GM12891 (cell line): ENCODE measurements around the gene WNT9A.
"Not testable (repeated sequence)": the region's sequence is repeated elsewhere in the genome, so short reads cannot be mapped to it uniquely, and the experiment has no call there.

Experiments
- DNase-seq: peaks from one replicate; pipeline ENCODE4 v3.0.0; 2011; ENCODE audit warnings: low spot score; ENCODE audit not compliant: insufficient read length
- FAIRE-seq: peaks from 2 replicates; lab custom pipeline; 2011; peaks lifted over from hg19 to GRCh38; lab: Jason Lieb, UNC
- PAX5 ChIP-seq: IDR thresholded peaks from 2 replicates; pipeline ENCODE4 v1.6.1; 2011; ENCODE audit warnings: low read length, moderate library complexity, mild to moderate bottlenecking; ENCODE audit not compliant: insufficient read depth, severe bottlenecking
- POLR2A ChIP-seq: IDR thresholded peaks from 2 replicates; pipeline ENCODE4 v1.6.1; 2011; ENCODE audit warnings: low read depth, low read length, control low read depth
- POLR2AphosphoS5 ChIP-seq: IDR thresholded peaks from 2 replicates; pipeline ENCODE4 v1.6.1; 2011; ENCODE audit warnings: low read depth, low read length, control low read depth
- POU2F2 ChIP-seq: IDR thresholded peaks from 2 replicates; pipeline ENCODE4 v1.6.1; 2011; ENCODE audit warnings: low read depth, mild to moderate bottlenecking, control low read depth, low read length, moderate library complexity
- SPI1 ChIP-seq: IDR thresholded peaks from 2 replicates; pipeline ENCODE4 v1.6.1; 2011; ENCODE audit warnings: low read depth, low read length, control low read depth
- TAF1 ChIP-seq: IDR thresholded peaks from 2 replicates; pipeline ENCODE4 v1.6.1; 2011; ENCODE audit warnings: low read depth, low read length, control low read depth

Gene WNT9A

GRCh38 chr1:227915564-227916553 lies 31.9 kb downstream of the WNT9A start:
- no peak for FAIRE-seq
- no peak for TF ChIP-seq POLR2AphosphoS5
- TF ChIP-seq TAF1 = no peak
- TF ChIP-seq POU2F2 = no peak
- no peak for TF ChIP-seq POLR2A
- TF ChIP-seq PAX5 = no peak
- TF ChIP-seq SPI1 = no peak
- no peak for DNase-seq

GRCh38 chr1:227914801-227915563 lies 32.8 kb downstream of the WNT9A start:
- TF ChIP-seq POU2F2 (no peak), POLR2AphosphoS5 (no peak), PAX5 (no peak), POLR2A (no peak), TAF1 (no peak), SPI1 (no peak)
- DNase-seq (no peak), FAIRE-seq (no peak)

GRCh38 chr1:227913764-227914721 lies 33.7 kb downstream of the WNT9A start:
- TF ChIP-seq POLR2AphosphoS5 = no peak
- TF ChIP-seq POLR2A = no peak
- TF ChIP-seq PAX5 = no peak
- TF ChIP-seq TAF1 = no peak
- no peak for TF ChIP-seq SPI1
- TF ChIP-seq POU2F2 = no peak
- DNase-seq (no peak), FAIRE-seq (no peak)

- DNase-seq (no peak), FAIRE-seq (no peak)
- TF ChIP-seq POLR2AphosphoS5 (no peak), POLR2A (no peak), SPI1 (no peak), TAF1 (no peak), POU2F2 (no peak), PAX5 (no peak)
Observed at GRCh38 chr1:227913396-227913763, 34.4 kb downstream of the WNT9A start.

- TF ChIP-seq PAX5 (no peak), POU2F2 (no peak), TAF1 (no peak), POLR2AphosphoS5 (no peak), SPI1 (no peak), POLR2A (no peak)
- no peak for FAIRE-seq
- DNase-seq = no peak
Observed at GRCh38 chr1:227912866-227913265, 34.9 kb downstream of the WNT9A start.

- TF ChIP-seq SPI1 (no peak), POLR2AphosphoS5 (no peak), TAF1 (no peak), POU2F2 (no peak), PAX5 (no peak), POLR2A (no peak)
- FAIRE-seq (no peak), DNase-seq (no peak)
Observed at GRCh38 chr1:227911376-227911775, 36.4 kb downstream of the WNT9A start.

- DNase-seq = no peak
- no peak for FAIRE-seq
- no peak for TF ChIP-seq PAX5
- no peak for TF ChIP-seq TAF1
- TF ChIP-seq SPI1 = no peak
- TF ChIP-seq POLR2A = no peak
- TF ChIP-seq POU2F2 = no peak
- TF ChIP-seq POLR2AphosphoS5 = no peak
Observed at GRCh38 chr1:227910511-227911153, 37.1 kb downstream of the WNT9A start.

- not testable (repeated sequence) for FAIRE-seq, DNase-seq
Observed at GRCh38 chr1:227909923-227910328, 37.8 kb downstream of the WNT9A start.
